HCT116 (cell line): ENCODE data around the gene CPNE4. TPM values are rescaled to one million over a fixed set of nuclear protein-coding genes. Genes with fewer than 3 reads are reported as not detected.

Experiments
- CEBPB ChIP-seq: IDR thresholded peaks from 2 replicates; pipeline ENCODE4 v1.6.1; 2012; ENCODE audit warnings: low read depth
- CTCF ChIP-seq, 3 experiments: fragments of 200-600 bp in 1 of 3; sonication (generic) in 1 of 3; IDR thresholded peaks in 2 of 3; conservative IDR thresholded peaks in 1 of 3; 2 replicates each; pipeline ENCODE4 v1.5.1; 2012 to 2017; ENCODE audit warnings: low read depth in 2 of 3, low read length in 2 of 3, antibody characterized with exemption in 1 of 3, borderline replicate concordance in 1 of 3, control low read depth in 1 of 3, mild to moderate bottlenecking in 1 of 3, mixed read lengths in 1 of 3, mixed run types in 1 of 3, moderate library complexity in 1 of 3; ENCODE audit not compliant: insufficient read depth in 1 of 3
- EGR1 ChIP-seq: IDR thresholded peaks from 2 replicates; pipeline ENCODE4 v1.6.1; 2012; ENCODE audit warnings: low read depth
- ELF1 ChIP-seq: IDR thresholded peaks from 2 replicates; pipeline ENCODE4 v1.6.1; 2012; ENCODE audit warnings: low read depth, borderline replicate concordance
- FOSL1 ChIP-seq: IDR thresholded peaks from 2 replicates; pipeline ENCODE4 v1.6.1; 2012; ENCODE audit warnings: low read depth
- POLR2A ChIP-seq: IDR thresholded peaks from 2 replicates; pipeline ENCODE4 v1.7.0; 2011; ENCODE audit warnings: borderline replicate concordance; ENCODE audit not compliant: insufficient read depth, insufficient read length; ENCODE audit errors: extremely low read depth
- SP1 ChIP-seq: IDR thresholded peaks from 2 replicates; pipeline ENCODE4 v1.6.1; 2012; ENCODE audit warnings: low read depth
- ZNF274 ChIP-seq: fragments of 200-500 bp; sonication (Bioruptor generic); IDR thresholded peaks from 2 replicates; pipeline ENCODE4 v1.6.1; 2014; ENCODE audit warnings: mild to moderate bottlenecking, low read depth, low read length, inconsistent platforms
- microRNA-seq: library from miRNA; unstranded; fragments of <30 nt; microRNA quantifications from one replicate; pipeline ENCODE4, GENCODE V29; 2016; ENCODE audit warnings: borderline number of aligned reads
- total RNA-seq: library from RNA; stranded (reverse); gene quantifications from one replicate; pipeline ENCODE4 v1.2.1, GENCODE V29; 2021; ENCODE audit not compliant: unreplicated experiment
- TF ChIP-seq, protein P1 (sequence below): IDR thresholded peaks from 2 replicates; pipeline ENCODE4 v1.6.1; 2011; ENCODE audit warnings: mild to moderate bottlenecking, low read length, moderate library complexity; ENCODE audit not compliant: insufficient replicate concordance; ENCODE audit errors: extremely low read depth

The CPNE4 gene
- total RNA-seq, 1 experiment from 2014 or later: not detected

- TF ChIP-seq CTCF (IDR thresholded peaks at IDR 0.05 in 2 of 3, conservative IDR thresholded peaks at IDR 0.05 in 1 of 3; ENCODE audit: borderline replicate concordance in 1 of 3, insufficient read depth in 1 of 3, low read depth in 2 of 3, low read length in 2 of 3) (no peak), ZNF274 (no peak), CEBPB (no peak), FOSL1 (no peak), ELF1 (no peak), EGR1 (no peak), SP1 (no peak), POLR2A (no peak)
- TF ChIP-seq, protein P1, sequence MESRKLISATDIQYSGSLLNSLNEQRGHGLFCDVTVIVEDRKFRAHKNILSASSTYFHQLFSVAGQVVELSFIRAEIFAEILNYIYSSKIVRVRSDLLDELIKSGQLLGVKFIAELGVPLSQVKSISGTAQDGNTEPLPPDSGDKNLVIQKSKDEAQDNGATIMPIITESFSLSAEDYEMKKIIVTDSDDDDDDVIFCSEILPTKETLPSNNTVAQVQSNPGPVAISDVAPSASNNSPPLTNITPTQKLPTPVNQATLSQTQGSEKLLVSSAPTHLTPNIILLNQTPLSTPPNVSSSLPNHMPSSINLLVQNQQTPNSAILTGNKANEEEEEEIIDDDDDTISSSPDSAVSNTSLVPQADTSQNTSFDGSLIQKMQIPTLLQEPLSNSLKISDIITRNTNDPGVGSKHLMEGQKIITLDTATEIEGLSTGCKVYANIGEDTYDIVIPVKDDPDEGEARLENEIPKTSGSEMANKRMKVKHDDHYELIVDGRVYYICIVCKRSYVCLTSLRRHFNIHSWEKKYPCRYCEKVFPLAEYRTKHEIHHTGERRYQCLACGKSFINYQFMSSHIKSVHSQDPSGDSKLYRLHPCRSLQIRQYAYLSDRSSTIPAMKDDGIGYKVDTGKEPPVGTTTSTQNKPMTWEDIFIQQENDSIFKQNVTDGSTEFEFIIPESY: no peak
Measured at GRCh38 chr3:131484496-131485111, 550.2 kb downstream of the CPNE4 start (continued).

Small RNA genes lying within 50 kb of the gene (microRNA-seq; reads per million reads assigned to microRNA genes)
- gene MIR5704: not detected
